ENCODE measurements around the gene OTOL1.

DNA sequence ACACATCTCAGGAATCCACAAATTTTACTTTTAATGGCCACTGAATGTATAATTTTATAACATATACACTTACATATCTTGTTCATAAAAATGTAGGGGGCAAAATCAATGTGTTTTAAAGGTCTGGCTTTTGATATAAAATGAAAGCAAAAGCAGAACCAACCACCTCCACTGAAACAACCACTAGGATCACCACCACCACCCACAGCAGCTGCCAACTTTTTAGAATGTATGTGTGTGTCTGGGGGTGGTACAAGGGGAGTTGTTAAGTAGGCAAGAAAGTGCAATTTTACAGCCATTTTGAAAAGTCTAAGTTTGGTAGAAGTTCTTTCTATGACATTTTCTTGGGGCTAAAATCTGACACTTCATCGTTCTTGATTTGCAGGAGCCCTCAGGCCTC, 44.0 kb downstream of the OTOL1 start:
- no peak for TF ChIP-seq POLR2A (IDR thresholded peaks at IDR 0.05)
- TF ChIP-seq, protein P1, sequence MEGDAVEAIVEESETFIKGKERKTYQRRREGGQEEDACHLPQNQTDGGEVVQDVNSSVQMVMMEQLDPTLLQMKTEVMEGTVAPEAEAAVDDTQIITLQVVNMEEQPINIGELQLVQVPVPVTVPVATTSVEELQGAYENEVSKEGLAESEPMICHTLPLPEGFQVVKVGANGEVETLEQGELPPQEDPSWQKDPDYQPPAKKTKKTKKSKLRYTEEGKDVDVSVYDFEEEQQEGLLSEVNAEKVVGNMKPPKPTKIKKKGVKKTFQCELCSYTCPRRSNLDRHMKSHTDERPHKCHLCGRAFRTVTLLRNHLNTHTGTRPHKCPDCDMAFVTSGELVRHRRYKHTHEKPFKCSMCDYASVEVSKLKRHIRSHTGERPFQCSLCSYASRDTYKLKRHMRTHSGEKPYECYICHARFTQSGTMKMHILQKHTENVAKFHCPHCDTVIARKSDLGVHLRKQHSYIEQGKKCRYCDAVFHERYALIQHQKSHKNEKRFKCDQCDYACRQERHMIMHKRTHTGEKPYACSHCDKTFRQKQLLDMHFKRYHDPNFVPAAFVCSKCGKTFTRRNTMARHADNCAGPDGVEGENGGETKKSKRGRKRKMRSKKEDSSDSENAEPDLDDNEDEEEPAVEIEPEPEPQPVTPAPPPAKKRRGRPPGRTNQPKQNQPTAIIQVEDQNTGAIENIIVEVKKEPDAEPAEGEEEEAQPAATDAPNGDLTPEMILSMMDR (IDR thresholded peaks at IDR 0.05 in 4 of 5, conservative IDR thresholded peaks at IDR 0.05 in 1 of 5): no peak

All from gastrocnemius medialis (tissue), 4 donors.